Umbilical cord (tissue), 2 donors: ENCODE data around the gene ARHGEF7. TPM values are rescaled to one million over a fixed set of nuclear protein-coding genes. Genes with fewer than 3 reads are reported as not detected.
"Not testable (repeated sequence)": the region's sequence is repeated elsewhere in the genome, so short reads cannot be mapped to it uniquely, and the experiment has no call there.

Experiments used
- DNase-seq: peaks from one replicate; pipeline ENCODE4 v3.0.0-alpha.2; 2015; ENCODE audit warnings: low spot score
- total RNA-seq: library from RNA; depleted of rRNA; stranded (reverse); fragments of >200 nt; gene quantifications from one replicate; pipeline ENCODE4 v1.2.3, GENCODE V29; 2014; ENCODE audit warnings: low replicate concordance; ENCODE audit not compliant: insufficient read depth

ARHGEF7 gene, protein sequence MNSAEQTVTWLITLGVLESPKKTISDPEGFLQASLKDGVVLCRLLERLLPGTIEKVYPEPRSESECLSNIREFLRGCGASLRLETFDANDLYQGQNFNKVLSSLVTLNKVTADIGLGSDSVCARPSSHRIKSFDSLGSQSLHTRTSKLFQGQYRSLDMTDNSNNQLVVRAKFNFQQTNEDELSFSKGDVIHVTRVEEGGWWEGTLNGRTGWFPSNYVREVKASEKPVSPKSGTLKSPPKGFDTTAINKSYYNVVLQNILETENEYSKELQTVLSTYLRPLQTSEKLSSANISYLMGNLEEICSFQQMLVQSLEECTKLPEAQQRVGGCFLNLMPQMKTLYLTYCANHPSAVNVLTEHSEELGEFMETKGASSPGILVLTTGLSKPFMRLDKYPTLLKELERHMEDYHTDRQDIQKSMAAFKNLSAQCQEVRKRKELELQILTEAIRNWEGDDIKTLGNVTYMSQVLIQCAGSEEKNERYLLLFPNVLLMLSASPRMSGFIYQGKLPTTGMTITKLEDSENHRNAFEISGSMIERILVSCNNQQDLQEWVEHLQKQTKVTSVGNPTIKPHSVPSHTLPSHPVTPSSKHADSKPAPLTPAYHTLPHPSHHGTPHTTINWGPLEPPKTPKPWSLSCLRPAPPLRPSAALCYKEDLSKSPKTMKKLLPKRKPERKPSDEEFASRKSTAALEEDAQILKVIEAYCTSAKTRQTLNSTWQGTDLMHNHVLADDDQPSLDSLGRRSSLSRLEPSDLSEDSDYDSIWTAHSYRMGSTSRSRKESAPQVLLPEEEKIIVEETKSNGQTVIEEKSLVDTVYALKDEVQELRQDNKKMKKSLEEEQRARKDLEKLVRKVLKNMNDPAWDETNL
- 99.2 TPM for total RNA-seq

DNA sequence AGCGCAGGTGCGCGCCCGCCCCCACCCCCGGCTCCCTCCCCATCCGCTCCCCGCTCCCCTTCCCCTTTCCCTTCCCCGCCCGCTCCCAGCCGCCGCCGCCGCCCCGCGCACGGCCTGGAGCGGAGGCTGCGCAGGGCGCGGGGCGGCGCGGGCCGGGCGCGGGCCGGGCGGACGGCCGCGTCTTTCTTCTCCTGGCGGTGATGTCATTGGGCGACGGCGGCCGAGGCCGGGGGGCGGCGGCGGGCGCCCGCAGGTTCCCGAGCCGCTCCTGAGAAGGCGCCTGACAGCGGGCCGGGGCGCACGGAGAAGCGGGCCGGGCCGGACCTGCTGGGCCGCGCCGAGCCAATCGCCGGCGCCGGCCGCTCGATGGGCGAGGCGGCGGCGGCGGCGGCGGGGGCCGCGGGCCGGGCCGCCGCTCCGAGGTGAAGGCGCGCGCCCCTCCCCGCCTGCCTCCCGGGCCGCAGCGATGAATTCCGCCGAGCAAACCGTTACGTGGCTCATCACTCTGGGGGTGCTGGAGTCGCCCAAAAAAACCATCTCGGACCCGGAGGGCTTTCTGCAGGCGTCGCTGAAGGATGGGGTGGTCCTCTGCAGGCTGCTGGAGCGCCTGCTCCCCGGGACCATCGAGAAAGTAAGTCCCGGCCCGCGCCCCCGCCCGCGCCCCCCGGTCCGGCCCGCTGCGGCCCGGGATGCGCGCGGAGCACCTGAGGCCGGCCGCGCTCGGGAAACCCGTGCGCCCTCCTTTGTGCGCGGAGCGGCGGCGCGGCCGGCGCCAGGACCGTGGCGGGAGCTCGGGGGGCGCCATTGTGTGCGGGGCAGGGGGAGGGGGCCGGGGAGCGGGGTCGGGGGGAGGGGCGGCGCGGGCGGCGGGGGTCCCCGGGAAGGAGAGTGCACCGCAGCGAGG is at the start of gene ARHGEF7:
Gene ARHGEF7, plus strand, starts transcription at position 250 of the 904 bp plus-strand sequence. Its CDS starts 217 bp downstream, at position 467.
- DNase-seq: no peak

DNA sequence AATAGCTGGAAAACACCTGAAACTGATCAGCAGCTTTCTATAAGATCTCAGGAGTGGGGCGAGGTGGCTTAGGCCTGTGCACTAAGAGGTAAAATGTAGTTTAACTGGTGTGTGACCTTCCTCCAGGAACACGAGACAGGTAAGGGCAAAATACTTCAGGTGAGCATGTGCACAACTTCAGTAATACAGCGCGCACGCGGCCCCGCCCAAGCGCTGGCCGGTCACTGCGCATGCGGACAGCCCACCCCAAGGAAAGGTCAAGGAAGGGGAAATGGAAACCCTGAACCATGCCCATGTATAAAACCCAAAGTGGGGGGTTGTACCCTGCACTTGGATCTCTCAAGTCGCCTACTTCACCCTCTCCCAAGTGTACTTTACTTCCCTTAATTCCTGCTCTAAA is 49.4 kb upstream of the ARHGEF7 start:
- no peak for DNase-seq

DNA sequence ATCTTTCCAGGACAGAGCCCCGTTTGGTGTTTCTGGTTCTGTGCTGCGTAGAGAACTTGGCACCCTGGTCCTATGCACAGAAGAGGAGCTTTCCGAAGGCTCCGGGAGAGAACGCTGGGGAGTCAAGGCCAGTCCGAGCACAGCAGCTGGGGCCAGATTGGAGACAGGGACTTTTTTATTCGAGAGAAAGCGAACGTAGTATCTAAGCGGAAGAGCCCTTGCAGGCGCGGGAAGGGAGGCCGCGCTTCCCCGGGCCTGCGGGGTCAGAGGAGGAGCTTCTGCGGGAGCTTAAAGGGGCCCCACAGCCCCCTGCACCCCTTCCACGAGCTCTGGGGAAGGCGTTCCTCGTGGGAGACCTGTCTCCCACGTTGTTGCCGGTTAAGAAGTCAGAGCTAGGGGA is 48.6 kb upstream of the ARHGEF7 start:
- no peak for DNase-seq

DNA sequence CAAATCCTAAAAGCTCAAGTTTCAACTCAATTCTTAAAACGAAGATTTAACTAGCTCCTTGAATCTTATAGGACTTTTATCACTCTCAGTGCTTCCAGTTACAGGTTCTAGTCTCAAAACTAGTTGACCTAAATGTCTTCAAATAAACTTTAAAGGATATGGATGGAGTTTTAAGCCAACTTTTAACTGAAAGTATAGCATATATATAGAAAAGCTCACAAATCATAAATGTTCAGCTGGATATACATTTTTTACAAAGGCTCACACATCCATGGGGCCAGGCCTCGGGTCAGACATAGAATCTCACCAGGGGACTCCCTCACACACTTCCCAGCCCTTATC is 47.1 kb upstream of the ARHGEF7 start:
- DNase-seq: no peak

DNA sequence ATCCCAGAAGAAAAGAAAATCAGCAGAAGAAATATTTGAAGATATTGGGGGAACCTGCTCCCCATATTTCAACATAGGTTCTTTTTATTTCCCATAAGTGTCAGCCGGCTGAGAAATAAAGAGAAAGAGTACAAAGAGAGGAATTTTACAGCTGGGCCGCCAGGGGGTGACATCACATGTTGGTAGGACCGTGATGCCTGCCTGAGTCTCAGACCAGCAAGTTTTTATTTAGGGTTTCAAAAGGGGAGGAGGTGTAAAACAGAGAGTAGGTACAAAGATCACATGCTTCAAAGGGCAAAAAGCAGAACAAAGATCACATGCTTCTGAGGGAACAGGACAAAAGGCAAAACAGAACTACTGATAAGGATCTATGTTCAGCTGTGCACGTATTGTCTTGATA is 44.0 kb upstream of the ARHGEF7 start:
- not testable (repeated sequence) for DNase-seq

DNA sequence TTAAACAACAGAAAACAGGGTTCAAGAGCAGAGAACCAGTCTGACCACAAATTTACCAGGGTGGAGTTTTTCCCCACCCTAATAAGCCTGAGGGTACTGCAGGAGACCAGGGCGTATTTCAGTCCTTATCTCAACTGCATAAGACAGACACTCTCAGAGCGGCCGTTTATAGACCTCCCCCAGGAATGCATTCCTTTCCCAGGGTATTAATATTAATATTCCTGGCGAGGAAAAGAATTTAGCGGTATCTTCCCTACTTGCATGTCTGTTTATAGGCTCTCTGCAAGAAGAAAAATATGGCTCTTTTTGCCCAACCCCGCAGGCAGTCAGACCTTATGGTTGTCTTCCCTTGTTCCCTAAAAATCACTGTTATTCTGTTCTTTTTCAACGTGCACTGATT is 43.6 kb upstream of the ARHGEF7 start:
- DNase-seq: not testable (repeated sequence)

DNA sequence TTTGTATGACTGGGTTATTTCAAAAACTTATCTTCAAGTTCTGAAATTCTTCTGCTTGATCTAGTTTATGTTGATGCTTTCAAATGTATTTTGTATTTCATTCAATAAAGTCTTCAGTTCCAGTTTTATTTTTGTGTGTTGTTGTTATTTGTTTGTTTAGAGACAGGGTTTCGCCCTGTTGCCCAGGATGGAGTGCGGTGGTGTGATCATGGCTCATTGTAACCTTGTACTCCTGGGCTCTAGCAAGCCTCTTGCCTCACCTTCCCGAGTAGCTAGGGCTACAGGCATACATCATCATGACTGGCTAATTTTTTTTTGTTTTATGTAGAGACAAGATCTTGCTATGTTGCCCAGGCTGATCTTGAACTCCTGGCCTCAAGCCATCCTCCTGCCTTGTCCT is 40.3 kb upstream of the ARHGEF7 start:
- DNase-seq: no peak

DNA sequence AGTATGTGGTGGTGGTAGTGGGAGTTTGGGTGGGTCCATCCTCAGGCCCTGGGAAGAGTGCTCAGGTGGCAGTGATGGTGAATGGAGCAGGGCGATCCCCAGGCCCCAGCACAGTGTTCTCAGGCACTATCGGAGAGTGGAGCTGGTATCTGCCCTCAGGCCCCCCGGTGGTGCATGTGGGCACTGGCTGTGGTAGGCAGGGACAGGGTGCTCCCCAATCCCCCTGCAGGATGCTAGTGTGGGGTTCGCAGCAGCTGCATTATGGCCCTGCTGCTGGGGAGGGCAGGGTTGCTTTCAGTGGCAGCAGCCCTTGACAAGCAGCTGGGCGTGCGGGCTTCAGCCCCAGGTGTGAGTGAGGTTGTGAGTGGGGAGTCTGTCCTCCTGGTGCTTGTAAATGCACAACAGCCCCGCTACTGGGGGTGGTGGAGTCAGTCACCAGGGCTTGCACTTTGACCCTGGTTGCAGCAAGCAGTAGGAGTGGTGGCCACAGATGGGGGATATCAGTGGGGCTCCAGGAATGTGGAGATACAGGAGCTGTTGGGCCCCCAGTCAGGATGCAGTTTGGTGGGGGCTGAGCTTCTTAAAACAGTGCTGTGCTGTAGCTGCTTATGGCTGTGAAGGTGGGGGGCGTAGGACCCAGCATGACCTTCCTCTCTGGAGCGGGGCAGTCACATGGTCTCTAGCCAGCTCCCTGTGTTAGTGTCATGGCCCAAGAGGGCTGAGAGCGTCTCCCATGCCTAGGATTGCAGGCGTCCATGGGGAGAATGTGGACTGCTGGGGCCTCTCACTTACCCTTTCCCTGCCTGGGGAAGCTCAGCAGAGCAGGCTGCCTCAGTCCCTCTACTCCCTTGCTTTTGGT is 38.7 kb upstream of the ARHGEF7 start:
- DNase-seq: no peak

DNA sequence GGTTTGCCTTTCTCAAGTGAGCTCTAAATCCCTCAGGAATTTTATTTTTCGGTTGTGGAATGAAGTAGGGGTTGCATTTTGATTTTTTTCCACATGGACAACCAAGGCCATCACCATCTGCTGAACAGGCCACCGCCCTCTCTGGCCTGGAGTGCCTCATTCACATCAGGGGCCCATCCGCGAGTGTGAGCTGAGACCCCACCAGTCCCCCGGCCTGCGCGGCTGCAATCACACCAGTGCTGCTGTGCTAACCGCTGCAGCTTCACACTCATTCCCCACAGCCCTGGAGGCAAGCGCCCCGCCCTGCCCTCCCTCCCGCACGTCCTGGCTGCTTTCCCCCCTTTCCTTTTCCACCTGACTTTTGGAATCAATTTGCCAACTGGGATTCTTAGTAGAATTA is 35.7 kb upstream of the ARHGEF7 start:
- no peak for DNase-seq

DNA sequence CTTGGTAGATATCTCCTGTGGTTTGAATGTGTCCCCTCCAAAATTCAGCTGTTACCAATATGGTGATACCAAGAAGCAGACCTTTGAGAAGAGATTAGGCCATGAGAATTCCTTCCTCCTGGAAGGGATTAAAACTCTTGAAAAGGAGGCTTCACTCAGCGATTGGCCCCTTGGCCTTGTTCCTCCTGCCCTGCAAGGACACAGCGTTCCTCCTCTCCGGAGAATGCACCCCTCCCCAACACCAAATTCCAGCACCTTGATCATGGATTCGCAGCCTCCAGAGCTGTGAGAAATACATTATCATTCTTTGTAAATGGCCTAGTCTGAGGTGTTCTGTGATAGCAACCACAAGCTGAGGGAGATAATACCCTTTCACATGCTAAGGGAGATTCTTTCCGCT is 34.5 kb upstream of the ARHGEF7 start:
- DNase-seq: no peak

DNA sequence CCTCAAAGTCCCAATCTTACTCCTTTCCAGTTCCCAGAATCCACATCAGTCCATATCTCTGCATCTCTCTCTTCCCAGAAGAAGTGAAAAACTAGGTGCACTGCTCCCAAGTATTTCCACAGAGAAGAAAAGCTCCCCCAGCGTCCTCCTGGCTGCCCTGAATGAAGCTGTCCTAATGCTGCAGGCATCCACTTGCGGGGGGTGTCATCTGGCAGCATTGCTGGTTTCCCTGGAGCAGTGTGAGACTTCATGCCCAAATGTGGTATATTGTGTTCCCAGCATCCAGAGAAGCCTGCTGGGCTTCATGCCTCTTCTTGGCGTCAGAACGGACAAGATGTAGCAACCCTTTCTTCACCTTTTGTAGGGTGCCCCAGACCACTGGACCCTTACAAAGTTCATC is 32.9 kb upstream of the ARHGEF7 start:
- no peak for DNase-seq

DNA sequence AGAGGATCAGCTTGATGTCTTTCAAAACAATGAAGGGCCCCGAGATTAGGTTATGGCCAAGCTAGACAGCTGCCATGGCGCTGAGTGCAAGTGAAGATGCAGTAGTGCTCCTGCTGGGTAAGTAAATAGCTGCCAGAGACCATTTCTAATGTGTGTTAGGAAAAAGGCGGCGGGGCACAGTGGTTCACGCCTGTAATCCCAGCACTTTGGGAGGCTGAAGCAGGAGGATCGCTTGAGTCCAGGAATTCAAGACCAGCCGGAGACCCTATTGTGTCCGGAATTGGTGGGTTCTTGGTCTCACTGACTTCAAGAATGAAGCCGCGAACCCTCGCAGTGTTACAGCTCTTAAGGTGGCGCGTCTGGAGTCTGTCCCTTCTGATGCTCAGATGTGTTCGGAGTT is 32.3 kb upstream of the ARHGEF7 start:
- not testable (repeated sequence) for DNase-seq

DNA sequence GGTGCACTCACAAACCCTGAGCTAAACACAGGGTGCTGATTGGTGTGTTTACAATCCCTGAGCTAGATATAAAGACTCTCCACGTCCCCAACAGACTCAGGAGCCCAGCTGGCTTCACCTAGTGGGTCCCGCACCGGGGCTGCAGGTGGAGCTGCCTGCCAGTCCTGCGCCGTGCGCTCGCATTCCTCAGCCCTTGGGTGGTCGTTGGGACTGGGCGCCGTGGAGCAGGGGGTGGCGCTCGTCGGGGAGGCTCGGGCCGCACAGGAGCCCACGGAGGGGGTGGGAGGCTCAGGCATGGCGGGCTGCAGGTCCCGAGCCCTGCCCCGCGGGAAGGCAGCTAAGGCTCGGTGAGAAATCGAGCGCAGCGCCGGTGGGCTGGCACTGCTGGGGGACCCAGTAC is 31.4 kb upstream of the ARHGEF7 start:
- not testable (repeated sequence) for DNase-seq

DNA sequence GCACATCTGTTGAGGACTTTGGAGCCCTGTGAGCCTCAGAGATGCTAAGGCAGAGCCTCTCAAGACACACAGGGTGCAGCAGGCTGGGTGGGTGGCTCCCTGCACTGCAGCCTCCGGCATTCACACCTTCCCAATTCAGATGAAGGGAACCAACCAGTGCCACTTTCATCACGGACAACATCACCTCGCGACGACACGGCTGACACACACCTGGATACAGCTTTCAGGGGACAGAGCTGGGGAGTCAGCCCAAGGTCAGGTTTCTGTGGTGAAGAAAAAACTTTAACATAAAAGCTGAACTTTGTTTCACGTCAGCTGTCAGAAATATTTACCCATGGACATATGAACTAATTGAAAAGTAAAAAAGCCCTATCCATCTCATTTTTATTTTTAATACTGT is 24.9 kb upstream of the ARHGEF7 start:
- DNase-seq: no peak

DNA sequence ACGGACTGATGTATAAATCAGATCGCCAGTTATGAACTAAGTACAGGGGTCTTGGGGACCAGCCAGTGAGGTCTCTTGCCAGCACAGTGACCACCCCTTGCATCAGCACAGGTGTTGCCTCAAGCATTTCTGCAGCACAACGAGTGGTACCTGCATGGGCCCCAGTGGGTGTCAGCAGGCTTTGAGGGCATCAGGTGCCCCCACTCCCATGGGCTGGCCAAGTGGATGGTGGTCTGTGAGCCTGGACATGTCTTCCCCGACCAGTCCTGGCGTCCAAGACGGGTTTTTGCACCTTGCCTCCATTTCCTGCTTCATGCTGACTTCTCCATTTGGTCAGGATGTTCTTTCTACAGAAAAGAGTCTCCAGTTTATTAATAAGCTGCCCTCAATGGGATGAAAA is 22.4 kb upstream of the ARHGEF7 start:
- no peak for DNase-seq

DNA sequence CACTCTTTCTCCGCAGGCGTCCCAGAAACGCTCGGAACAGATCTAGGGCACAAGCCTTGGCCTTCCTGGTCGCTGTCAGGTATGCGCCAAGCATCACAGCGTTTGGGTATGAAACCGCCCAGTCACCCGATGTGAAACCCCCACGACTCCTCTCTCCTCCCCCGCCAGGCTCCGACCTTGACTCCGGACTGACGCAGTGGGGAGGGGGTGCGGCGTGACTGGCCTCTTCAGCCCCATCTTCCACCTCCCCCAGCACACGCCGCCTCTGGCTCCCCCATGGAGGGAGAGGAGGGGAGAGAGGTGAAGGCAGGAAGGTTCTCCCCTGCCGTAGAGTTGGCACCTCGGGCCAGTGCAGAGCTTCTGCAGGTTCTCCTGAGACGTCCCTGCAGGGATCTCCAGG is 22.0 kb upstream of the ARHGEF7 start:
- DNase-seq: no peak

DNA sequence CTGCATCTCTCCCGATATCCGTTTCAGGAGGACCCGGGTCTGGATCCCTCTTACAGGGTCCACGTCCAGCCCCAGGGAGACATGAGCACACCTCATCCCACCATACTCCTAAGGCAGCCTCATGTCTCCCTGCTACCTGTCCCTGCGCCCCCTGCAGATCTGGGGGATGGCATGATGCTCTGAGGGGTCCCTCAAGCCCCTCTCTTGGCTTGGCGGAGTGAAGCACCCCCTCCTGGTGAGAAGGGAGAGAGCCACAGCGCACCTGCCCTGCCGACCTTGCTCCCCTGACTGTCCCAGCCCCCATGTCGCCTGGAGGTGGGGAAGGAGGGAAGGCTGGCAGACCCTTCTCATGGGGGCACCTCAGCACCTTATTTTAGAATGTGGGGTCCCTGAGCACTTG is 21.5 kb upstream of the ARHGEF7 start:
- DNase-seq: no peak

DNA sequence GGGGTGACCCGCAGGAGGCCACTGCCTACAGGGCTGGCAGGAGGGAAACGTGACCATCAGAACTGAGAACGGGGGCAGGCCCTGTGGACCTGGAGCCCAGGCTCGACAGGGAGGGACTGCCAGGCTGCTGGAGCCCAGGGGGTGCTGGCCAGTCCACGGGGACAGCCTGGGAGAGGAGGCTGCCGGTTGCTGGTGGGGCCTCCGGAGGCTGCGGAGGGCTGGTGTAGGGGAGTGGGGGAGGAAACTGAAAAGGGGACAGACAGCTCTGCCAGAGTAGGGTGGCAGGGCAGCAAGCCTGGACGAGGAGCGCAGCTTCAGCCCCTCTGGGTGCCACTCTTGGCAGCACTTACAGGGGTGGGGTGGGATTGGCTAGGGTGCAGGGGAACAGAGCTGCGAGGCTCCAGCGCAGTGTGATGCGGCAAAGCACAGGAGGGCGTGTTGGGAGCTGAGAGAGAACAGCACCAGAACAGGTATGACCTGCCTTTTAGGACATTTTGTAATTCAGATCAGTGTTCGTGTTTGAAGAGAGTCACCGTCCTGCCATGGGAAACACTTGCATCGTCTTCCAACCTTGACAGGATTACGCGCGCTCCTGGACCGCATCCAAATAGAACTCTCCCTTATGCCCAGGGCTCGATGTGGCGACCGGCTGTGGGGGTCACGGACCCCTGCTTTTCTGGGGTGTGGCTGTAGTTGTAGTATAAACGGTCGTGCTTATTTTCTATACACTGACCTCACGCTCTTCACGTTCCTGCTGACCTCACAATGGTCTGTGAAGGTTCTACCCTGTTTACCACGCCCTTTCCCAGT is 19.9 kb upstream of the ARHGEF7 start:
- no peak for DNase-seq

DNA sequence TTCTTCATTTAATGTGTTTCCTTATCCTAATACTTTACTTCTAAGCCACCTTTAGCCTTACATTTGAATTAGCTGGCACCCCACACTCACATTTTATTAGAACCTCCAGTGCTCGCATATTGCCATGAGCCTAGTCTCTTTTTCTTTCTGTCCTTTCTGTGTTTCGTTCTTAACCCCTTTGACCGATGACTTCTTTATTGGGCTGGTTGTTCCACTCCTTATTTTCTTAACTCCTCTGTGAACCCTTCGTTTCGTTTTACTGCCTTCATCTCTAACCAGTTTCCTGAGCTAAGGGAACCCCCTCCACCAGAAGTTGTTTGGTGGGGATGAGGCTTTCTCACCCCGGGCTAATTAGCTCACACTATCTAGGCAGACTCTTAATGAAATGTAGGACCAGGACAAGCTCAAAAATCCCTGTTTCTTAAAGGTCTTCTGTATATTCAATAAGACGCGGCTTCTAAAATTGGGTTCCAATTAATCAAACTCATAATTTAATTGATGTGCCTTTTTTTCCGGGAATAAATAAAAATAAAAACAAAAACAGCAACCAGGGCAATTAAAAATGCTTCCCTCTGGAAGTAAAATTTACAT is 19.1 kb upstream of the ARHGEF7 start:
- DNase-seq: no peak

DNA sequence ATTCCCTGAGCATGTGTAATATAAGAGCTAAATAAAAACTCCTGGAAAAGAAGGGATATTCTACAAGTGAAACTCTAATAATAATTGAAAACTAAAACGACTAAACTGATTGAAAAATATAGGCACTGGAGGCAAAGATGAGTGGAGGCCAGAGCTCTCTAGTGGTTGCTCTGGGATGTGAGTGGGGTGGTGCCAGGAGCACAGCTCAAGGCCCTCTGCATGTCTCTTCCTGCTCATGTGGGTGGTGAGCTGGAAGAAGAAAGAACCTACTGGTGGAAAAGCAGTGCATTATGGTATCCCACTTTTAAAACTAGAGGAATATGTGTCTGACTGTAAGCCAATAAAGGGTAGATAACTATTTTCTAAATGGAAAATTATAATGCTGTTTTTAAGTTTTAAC is 15.8 kb upstream of the ARHGEF7 start:
- DNase-seq: no peak
